Parathyroid adenoma (tissue), 2 donors: ENCODE measurements around the gene ZNF526.

Experiments used
- H2AFZ ChIP-seq: fragments of 300-600 bp; sonication (generic); one replicate; pipeline ENCODE4 v1.7.0; 2017; ENCODE audit warnings: antibody characterized with exemption, mild to moderate bottlenecking
- H3K27ac ChIP-seq: fragments of 300-600 bp; sonication (generic); one replicate; pipeline ENCODE4 v1.7.0; 2017
- H3K27me3 ChIP-seq: fragments of 300-600 bp; sonication (generic); one replicate; pipeline ENCODE4 v1.7.0; 2017; ENCODE audit warnings: low read length; ENCODE audit not compliant: control insufficient read depth, insufficient read depth
- H3K36me3 ChIP-seq: fragments of 300-600 bp; sonication (generic); one replicate; pipeline ENCODE4 v1.7.0; 2017; ENCODE audit warnings: low read length; ENCODE audit not compliant: control insufficient read depth, insufficient read depth
- H3K4me1 ChIP-seq: fragments of 300-600 bp; sonication (generic); one replicate; pipeline ENCODE4 v1.7.0; 2017; ENCODE audit warnings: control low read depth
- H3K4me2 ChIP-seq: fragments of 300-600 bp; sonication (generic); one replicate; pipeline ENCODE4 v1.7.0; 2017; ENCODE audit warnings: low read length
- H3K4me3 ChIP-seq: fragments of 300-600 bp; sonication (generic); one replicate; pipeline ENCODE4 v1.7.0; 2017; ENCODE audit warnings: low read depth, low read length
- H3K79me2 ChIP-seq: fragments of 300-600 bp; sonication (generic); one replicate; pipeline ENCODE4 v1.7.0; 2017; ENCODE audit warnings: control low read depth
- H3K9ac ChIP-seq: fragments of 300-600 bp; sonication (generic); one replicate; pipeline ENCODE4 v1.7.0; 2017; ENCODE audit warnings: mild to moderate bottlenecking
- H3K9me3 ChIP-seq: fragments of 300-600 bp; sonication (generic); one replicate; pipeline ENCODE4 v1.7.0; 2017; ENCODE audit warnings: low read length; ENCODE audit not compliant: control insufficient read depth
- TF ChIP-seq, protein P1 (sequence below): fragments of 300-600 bp; sonication (generic); IDR thresholded peaks from one replicate; pipeline ENCODE4 v1.7.0; 2017; ENCODE audit warnings: antibody characterized with exemption, mild to moderate bottlenecking
- donor health status: primary hyperparathyroidism.

The ZNF526 gene

DNA sequence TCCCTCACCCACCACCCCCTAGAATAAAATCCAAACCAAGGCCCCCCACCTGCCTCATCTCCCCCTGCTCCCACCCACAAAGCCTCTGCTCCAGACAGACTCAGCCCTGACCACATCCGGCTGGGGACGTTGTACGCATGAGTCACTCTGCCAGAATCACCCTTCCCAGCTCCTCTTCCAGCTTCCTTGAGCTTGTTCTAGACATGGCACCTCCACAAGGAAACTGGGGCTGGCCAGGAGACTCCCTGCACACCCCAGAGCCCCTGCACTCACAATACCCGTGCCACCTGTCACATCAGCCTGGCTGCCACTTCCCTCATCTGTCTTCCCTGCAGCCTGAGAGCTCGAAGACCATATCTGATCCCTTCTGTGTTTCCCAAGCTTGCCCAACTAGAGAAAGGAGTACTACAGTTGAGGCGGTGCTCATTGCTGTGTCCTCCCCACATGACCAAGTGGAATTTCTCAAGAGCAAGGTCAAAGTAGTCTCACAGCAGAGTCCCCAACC, 12.3 kb upstream of the ZNF526 start:
- Histone ChIP-seq H3K27ac (no peak overlapping the region), H3K4me2 (no peak overlapping the region), H3K36me3 (no peaks in the 10 kb centered on the region), H3K9me3 (no peaks in the 10 kb centered on the region), H3K9ac (no peak overlapping the region), H3K4me1 (peaks cover 12% of the 10 kb centered on the region), H3K27me3 (no peaks in the 10 kb centered on the region), H2AFZ (no peak overlapping the region), H3K79me2 (peaks cover 83% of the 10 kb centered on the region), H3K4me3 (no peak overlapping the region)
- TF ChIP-seq, protein P1, sequence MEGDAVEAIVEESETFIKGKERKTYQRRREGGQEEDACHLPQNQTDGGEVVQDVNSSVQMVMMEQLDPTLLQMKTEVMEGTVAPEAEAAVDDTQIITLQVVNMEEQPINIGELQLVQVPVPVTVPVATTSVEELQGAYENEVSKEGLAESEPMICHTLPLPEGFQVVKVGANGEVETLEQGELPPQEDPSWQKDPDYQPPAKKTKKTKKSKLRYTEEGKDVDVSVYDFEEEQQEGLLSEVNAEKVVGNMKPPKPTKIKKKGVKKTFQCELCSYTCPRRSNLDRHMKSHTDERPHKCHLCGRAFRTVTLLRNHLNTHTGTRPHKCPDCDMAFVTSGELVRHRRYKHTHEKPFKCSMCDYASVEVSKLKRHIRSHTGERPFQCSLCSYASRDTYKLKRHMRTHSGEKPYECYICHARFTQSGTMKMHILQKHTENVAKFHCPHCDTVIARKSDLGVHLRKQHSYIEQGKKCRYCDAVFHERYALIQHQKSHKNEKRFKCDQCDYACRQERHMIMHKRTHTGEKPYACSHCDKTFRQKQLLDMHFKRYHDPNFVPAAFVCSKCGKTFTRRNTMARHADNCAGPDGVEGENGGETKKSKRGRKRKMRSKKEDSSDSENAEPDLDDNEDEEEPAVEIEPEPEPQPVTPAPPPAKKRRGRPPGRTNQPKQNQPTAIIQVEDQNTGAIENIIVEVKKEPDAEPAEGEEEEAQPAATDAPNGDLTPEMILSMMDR, result no peak

DNA sequence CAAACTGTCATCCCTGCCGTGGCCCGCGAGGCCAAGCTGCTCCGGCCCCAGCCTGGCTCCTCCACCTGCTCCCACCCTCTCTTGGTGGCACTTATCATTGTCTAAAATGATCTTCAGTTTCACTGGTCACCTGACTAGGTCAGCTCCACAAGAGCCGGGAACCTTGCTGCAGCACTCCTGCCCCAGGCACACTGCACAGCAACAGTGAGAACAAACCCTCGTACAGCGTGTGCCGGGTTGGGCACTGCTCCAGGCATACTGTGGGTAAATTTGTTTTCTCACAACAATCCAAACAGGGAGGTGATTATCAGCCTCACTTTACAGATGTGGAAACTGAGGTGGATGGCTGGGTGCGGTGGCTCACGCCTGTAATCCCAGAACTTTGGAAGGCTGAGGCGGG, 11.5 kb upstream of the ZNF526 start:
- Histone ChIP-seq H3K4me1 (peaks cover 11% of the 10 kb centered on the region), H3K79me2 (peaks cover 84% of the 10 kb centered on the region), H3K4me3 (no peak overlapping the region), H3K27me3 (no peaks in the 10 kb centered on the region), H3K9ac (no peak overlapping the region), H3K4me2 (no peak overlapping the region), H3K27ac (no peak overlapping the region), H3K9me3 (no peaks in the 10 kb centered on the region), H3K36me3 (no peaks in the 10 kb centered on the region), H2AFZ (no peak overlapping the region)
- TF ChIP-seq, protein P1, result no peak

DNA sequence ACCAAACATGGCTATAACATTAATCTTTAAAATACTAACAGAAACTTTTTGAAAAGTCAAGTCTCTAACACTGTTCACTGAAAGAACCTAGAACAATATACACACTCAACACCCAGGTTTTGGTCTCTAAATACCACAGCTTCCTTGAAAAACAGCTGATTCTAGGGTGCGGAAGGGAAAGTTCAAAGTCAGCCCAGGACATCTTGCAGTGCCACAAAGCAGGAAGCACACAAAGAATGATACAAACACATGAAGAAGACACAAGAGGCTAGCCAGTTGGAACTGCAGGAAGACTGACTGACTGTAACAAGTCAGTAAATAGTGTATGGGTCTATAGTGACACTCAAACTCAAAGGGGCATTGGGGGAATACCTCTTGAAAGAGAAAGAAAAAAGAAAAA, 7.2 kb upstream of the ZNF526 start:
- Histone ChIP-seq H3K9ac (no peak overlapping the region), H3K4me1 (peaks cover 19% of the 10 kb centered on the region), H3K4me3 (no peak overlapping the region), H3K36me3 (no peaks in the 10 kb centered on the region), H2AFZ (no peak overlapping the region), H3K9me3 (no peaks in the 10 kb centered on the region), H3K79me2 (peaks cover 89% of the 10 kb centered on the region), H3K27ac (no peak overlapping the region), H3K4me2 (no peak overlapping the region), H3K27me3 (no peaks in the 10 kb centered on the region)
- TF ChIP-seq, protein P1, result no peak

DNA sequence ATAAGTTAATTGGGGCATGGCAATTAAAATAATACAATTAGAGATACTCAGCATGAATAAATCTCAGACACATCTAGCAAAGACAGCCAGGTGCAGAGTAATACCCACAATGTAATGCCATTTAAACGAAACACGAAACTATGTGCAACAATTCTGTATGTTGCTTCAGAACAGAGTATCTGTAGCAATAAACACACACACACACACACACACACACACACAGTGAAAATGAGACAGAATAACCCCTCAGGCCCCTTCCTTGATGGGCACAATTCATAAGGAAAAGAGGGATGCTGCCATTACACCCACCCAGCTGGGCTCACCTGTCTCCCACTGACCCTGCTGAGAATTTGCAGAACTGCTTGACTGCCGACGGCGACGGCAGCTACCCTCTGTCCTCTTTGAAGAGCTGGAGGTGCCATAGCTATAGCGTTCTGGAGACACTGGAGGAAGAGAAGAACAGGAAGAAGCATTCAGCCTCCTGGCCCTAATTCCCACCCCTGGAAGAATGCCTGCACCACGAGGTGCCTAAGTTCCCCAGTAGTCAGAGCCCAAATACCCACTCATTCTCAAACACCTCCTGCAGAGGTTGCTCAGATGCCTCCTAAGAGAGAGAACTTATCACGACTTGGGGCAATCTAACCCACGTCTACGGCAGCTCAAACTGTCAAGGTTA, 5.2 kb upstream of the ZNF526 start:
- TF ChIP-seq, protein P1, result no peak
- no peak overlapping the region for H3K27ac ChIP-seq
- H3K27me3 ChIP-seq, result no peaks in the 10 kb centered on the region
- H3K4me1 ChIP-seq, result peaks cover 24% of the 10 kb centered on the region
- no peaks in the 10 kb centered on the region for H3K9me3 ChIP-seq
- H3K36me3 ChIP-seq, result no peaks in the 10 kb centered on the region
- H3K79me2 ChIP-seq, result peaks cover 82% of the 10 kb centered on the region
- no peak overlapping the region for H3K4me3 ChIP-seq
- H3K4me2 ChIP-seq, result no peak overlapping the region
- no peak overlapping the region for H2AFZ ChIP-seq
- no peak overlapping the region for H3K9ac ChIP-seq
